HG03066 (cell line): ENCODE results near the gene EDIL3.
"Not testable (repeated sequence)": the region's sequence is repeated elsewhere in the genome, so short reads cannot be mapped to it uniquely, and the experiment has no call there.

Source experiments
- ATAC-seq: cut with Tn5 transposase; IDR thresholded peaks from one replicate; pipeline ENCODE4 v1.9.1; 2021; ENCODE audit warnings: low read depth; ENCODE audit not compliant: unreplicated experiment

The EDIL3 gene

GRCh38 chr5:84379749-84380148 is 4.9 kb downstream of the EDIL3 start:
- ATAC-seq, result no peak

DNA sequence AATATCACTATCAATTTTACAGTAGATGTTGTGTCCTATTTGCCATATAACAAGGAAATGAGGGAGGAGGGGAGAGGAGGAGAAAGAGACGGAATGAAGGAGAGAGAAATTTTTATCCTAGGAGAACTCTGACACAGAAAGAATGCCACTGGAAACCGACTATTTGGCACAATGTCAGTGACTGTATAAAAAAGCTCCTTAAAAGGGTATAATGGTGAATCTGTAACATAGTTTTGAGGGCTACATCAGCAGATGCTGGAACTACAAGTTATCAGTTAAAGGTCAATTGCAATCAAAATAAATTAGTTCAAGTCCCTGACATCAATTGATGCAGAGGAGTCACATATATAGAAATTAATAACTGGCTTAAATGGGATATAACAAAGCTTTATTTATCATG is 5.7 kb downstream of the EDIL3 start:
- no peak for ATAC-seq

- ATAC-seq, result no peak
Observed at GRCh38 chr5:84378420-84378819, 6.3 kb downstream of the EDIL3 start.

DNA sequence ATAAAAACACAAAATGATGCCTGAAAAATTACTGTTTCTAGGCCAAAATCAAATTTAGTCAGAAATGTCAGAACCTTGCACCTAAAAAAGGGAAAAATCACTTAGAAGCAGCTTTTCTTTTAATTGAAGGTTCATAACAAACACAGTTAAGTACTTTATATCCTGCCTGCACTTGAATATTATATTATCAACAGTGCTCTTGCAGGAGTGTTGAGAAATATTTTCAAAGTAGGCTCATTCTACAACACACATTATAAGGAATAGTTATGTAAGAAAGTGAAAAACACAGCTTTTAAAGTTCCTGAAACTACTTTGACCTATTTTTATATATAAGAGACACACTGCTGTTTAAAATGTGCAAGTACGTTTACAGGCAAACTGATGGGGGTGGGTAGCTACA is 8.3 kb downstream of the EDIL3 start:
- ATAC-seq, result no peak

GRCh38 chr5:84374568-84374967 is 10.1 kb downstream of the EDIL3 start:
- ATAC-seq, result no peak

GRCh38 chr5:84373506-84373905 is 11.2 kb downstream of the EDIL3 start:
- no peak for ATAC-seq

DNA sequence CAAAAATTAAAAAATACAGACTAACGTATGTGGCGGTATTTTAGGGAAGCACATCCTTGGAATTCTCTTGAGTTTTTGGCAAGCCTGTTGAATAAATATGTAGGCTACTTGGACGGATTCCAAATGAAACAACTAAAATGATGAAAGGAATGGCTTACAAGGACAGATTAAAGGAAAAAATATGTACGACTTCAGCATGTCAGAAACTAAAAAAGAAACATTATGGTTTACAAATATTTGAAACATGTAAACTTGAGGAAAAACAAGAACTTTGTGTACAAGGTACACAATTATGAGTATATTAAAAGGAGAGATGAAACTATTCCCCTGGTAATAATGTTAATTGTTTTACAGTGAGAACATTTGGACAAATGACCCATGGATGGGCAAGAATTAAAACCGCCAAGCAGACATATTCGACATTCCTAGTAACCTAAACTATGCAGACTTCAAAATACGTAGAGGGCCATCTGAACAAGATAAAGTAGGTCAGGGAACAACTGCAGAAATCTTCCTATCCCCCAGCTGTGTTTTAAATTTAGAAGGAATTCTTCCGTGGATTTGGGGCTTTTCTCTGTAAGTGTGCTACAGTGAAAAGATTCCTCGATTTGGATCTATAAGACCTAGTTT is 12.5 kb downstream of the EDIL3 start:
- no peak for ATAC-seq

- no peak for ATAC-seq
Observed at GRCh38 chr5:84370176-84370575, 14.5 kb downstream of the EDIL3 start.

- ATAC-seq, result no peak
Observed at GRCh38 chr5:84364043-84364442, 20.6 kb downstream of the EDIL3 start.

- ATAC-seq, result no peak
Observed at GRCh38 chr5:84362061-84362720, 22.5 kb downstream of the EDIL3 start.

- no peak for ATAC-seq
Observed at GRCh38 chr5:84361572-84361971, 23.1 kb downstream of the EDIL3 start.

- ATAC-seq, result no peak
Observed at GRCh38 chr5:84360056-84360455, 24.6 kb downstream of the EDIL3 start.

GRCh38 chr5:84354101-84354500 is 30.6 kb downstream of the EDIL3 start:
- no peak for ATAC-seq

- no peak for ATAC-seq
Observed at GRCh38 chr5:84344788-84345187, 39.9 kb downstream of the EDIL3 start.

DNA sequence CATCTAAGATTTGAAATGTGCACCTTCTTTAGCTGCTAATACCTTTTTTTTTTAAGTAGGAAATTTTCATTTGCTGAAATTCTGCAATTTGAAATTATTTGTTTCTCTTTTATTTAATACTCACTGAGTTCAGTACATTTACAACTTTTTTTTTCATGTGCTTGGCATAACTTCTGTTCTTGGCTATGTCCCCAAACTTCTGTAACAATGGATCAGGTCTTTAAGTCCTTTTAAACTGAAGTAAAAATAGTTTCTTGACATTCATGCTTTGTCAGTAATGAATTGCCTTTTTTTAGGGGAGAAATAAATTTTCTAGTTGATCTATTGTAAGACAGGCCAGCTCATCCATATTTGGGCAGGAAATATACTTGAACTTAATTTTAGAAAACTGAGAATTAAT is 41.5 kb downstream of the EDIL3 start:
- ATAC-seq, result no peak

- no peak for ATAC-seq
Observed at GRCh38 chr5:84332106-84332505, 52.6 kb downstream of the EDIL3 start.

DNA sequence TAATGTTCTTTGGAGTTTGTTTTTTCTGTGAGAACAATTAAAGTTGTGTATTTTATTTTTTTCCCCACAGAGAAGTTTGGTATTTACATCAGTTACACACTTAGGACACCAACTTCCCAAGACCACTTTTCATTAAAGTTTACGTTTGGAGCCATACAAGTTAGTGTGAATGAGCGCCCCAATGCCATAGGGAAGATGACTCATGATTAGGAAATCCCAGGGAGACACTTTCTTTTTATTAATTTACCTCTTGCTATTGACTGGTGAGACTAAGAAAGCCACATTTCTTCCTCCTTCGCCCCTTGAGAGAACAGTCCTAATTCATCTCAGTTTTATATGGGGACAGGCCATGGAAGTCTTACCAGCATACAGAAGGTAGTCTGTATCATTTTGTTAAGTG is 57.1 kb downstream of the EDIL3 start:
- ATAC-seq, result no peak

DNA sequence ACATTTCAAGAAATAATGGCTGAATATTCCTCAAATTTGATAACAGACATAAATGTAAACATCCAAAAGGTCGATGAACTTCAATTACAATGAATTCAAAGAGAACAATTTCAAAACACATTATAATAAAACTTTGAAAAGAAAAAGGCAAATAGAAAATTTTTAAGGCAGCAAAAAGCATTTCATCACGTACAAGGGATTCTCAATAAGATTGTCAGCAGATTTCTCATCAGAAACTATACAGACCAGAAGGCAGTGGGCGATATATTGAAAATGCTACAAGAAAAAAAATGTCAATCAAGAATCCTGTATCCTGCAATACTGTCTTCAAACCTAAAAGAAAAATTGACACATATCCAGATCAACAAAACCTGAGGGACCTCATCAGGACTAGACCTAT is 62.0 kb downstream of the EDIL3 start:
- no peak for ATAC-seq

DNA sequence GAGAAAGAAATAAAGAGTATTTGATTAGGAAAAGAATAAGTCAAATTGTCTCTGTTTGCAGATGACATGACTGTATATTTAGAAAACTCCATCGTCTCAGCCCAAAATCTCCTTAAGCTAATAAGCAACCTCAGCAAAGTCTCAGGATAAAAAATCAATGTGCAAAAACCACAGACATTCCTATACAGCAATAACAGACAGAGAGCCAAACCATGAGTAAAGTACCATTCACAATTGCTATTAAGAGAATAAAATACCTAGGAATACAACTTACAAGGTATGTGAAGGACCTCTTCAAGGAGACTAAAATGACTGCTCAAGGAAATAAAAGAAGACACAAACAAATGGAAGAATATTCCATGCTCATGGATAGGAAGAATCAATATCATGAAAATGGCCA is 66.9 kb downstream of the EDIL3 start:
- ATAC-seq, result not testable (repeated sequence)

DNA sequence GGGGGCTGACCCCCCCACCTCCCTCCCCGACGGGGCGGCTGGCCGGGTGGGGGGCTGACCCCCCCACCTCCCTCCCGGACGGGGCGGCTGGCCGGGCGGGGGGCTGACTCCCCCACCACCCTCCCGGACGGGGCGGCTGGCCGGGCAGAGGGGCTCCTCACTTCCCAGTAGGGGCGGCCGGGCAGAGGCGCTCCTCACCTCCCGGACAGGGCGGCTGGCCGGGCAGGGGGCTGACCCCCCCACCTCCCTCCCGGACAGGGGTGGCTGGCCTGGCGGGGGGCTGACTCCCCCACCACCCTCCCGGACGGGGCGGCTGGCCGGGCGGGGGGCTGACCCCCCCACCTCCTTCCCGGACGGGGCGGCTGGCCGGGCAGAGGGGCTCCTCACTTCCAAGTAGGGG is 72.4 kb downstream of the EDIL3 start:
- ATAC-seq, result not testable (repeated sequence)

DNA sequence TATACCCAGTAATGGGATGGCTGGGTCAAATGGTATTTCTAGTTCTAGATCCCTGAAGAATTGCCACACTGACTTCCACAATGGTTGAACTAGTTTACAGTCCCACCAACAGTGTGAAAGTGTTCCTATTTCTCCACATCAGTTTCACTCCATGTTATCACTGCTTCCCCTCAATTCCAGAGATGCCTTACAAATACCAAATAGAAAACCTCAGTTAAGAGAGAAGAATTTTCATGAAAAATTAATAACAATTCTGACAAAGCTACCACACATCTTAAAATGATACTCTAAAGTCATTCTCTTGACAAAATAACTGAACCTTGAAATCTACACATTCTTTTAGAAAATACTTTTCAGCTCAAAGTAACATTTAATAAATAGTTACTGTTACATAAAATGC is 74.8 kb downstream of the EDIL3 start:
- ATAC-seq, result not testable (repeated sequence)

GRCh38 chr5:84306601-84307000 is 78.1 kb downstream of the EDIL3 start:
- no peak for ATAC-seq

DNA sequence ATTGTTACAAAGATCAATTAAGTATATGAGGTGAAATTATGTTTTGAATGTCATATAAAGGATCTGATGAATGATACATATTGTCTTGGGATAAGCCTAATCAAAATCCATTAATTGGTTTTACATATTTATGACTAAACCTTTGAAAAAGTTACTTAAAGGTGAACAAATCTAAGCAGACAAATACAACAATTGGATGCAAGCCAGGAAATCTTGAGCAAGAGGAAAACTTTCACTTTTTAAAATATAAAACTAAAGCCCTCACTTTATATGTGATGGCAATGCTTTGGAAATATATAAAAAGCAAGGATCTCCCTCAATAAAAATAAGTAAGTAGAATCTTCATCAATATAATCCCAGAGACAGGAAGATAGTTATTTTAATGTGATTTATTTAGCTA is 80.1 kb downstream of the EDIL3 start:
- no peak for ATAC-seq
